Measurements from ENCODE around the gene IFI6. TPM values are rescaled to one million over a fixed set of nuclear protein-coding genes. Genes with fewer than 3 reads are reported as not detected.

The IFI6 gene
- total and polyA plus RNA-seq, 2 of the 8 experiments (the other 6 are each of a cell fraction or from before 2014, with no cell fraction given): 6.1 to 13.2 TPM

DNA sequence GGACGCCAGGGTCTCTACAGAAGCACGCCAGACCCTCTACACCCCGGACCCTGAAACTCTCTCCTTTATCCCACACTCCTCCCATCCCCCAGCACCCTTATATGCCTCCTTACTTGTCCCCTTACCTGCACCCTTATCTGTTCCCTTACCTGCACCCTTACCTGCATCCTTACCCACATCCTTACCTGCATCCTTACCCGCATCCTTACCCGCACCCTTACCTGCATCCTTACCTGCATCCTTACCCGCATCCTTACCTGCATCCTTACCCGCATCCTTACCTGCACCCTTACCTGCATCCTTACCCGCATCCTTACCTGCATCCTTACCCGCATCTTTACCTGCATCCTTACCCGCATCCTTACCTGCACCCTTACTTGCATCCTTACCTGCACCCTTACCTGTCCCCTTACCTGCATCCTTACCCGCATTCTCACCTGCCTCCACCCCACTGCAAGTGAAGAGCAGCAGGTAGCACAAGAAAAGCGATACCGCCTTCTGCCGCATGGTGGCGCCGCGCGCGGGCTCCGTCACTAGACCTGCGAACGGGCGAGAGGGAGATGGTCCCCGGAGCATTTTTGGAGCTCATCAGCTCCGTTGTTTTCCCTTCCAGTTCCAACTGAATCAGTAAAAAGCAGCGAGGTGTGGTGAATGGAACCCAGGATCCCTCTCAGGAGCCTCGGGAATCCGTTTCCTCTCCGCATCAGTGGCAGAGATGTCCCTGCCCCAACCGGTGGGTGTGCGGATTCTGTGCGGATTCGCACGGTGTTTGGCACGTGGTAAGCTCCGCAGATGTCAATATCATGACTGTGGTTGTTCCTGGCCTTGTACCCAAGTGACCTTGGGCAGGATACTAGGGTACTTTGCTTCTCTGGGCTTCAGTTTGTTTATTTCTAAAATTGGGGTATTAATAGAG is 2.9 kb downstream of the IFI6 start (continued):
- TF ChIP-seq JUN (IDR thresholded peaks at IDR 0.05; ENCODE audit: low read depth, low read length): no peak
- no peak for TF ChIP-seq BCL11A (IDR thresholded peaks at IDR 0.05; ENCODE audit: low read depth in 2 of 2, low read length in 2 of 2)
- TF ChIP-seq BACH1 (IDR thresholded peaks at IDR 0.05; ENCODE audit: low read length): no peak
- TF ChIP-seq RAD21 (IDR thresholded peaks at IDR 0.05 in 1 of 2, conservative IDR thresholded peaks at IDR 0.05 in 1 of 2; ENCODE audit: low read depth in 2 of 2, low read length in 2 of 2): peak; percentile 77 to 85
- TF ChIP-seq SIN3A (conservative IDR thresholded peaks at IDR 0.05 in 1 of 2, IDR thresholded peaks at IDR 0.05 in 1 of 2; ENCODE audit: low read depth in 1 of 2, low read length in 2 of 2): peak in 1 of 2 experiments; percentile 51; a peak in 1 of 4 replicates
- TF ChIP-seq SIX5 (IDR thresholded peaks at IDR 0.05; ENCODE audit: low read depth, low read length): no peak
- no peak for TF ChIP-seq EZH2 (IDR thresholded peaks at IDR 0.05; ENCODE audit: low read depth, low read length, severe bottlenecking)
- no peak for TF ChIP-seq SAP30 (IDR thresholded peaks at IDR 0.05; ENCODE audit: insufficient read depth, insufficient replicate concordance, low read length)
- no peak for TF ChIP-seq SRF (IDR thresholded peaks at IDR 0.05; ENCODE audit: low read depth, low read length)
- peak; percentile 86 for TF ChIP-seq CREB1 (IDR thresholded peaks at IDR 0.05)
- TF ChIP-seq YY1 (IDR thresholded peaks at IDR 0.05; ENCODE audit: low read depth, low read length): no peak
- no peak for TF ChIP-seq ZNF274 (IDR thresholded peaks at IDR 0.05; ENCODE audit: borderline replicate concordance, extremely low read depth, low read length)
- no peak for TF ChIP-seq HDAC6 (IDR thresholded peaks at IDR 0.05; ENCODE audit: low read depth, low read length)
- no peak for TF ChIP-seq MAFK (IDR thresholded peaks at IDR 0.05; ENCODE audit: low read depth, low read length)
- TF ChIP-seq POU5F1 (IDR thresholded peaks at IDR 0.05; ENCODE audit: low read depth, low read length): no peak
- no peak for TF ChIP-seq EP300 (IDR thresholded peaks at IDR 0.05; ENCODE audit: borderline replicate concordance in 1 of 2, low read depth in 2 of 2, low read length in 2 of 2)

Measured in H1 (cell line).